ENCODE results near the gene PRRG2.
"Not testable (repeated sequence)": the region's sequence is repeated elsewhere in the genome, so short reads cannot be mapped to it uniquely, and the experiment has no call there.

The PRRG2 gene

GRCh38 chr19:49614096-49614833 is 33.1 kb downstream of the PRRG2 start:
- peak; percentile 17 for DNase-seq

- no peak for DNase-seq
These were observed 34.7 kb downstream of the PRRG2 start for GRCh38 chr19:49615861-49616260.

- DNase-seq: no peak
These were observed 35.4 kb downstream of the PRRG2 start for GRCh38 chr19:49616532-49616931.

- no peak for DNase-seq
These were observed 35.8 kb downstream of the PRRG2 start for GRCh38 chr19:49616945-49617344.

- DNase-seq: not testable (repeated sequence)
These were observed 36.7 kb downstream of the PRRG2 start for GRCh38 chr19:49617860-49618259.

GRCh38 chr19:49624967-49625910 is 44.1 kb downstream of the PRRG2 start:
- DNase-seq: no peak

- no peak for DNase-seq
These were observed 45.1 kb downstream of the PRRG2 start for GRCh38 chr19:49626226-49626625.

GRCh38 chr19:49629659-49630058 is 48.5 kb downstream of the PRRG2 start:
- DNase-seq: no peak

- no peak for DNase-seq
These were observed 50.0 kb downstream of the PRRG2 start for GRCh38 chr19:49631014-49631588.

- no peak for DNase-seq
These were observed 50.6 kb downstream of the PRRG2 start for GRCh38 chr19:49631610-49632192.

- no peak for DNase-seq
These were observed 51.5 kb downstream of the PRRG2 start for GRCh38 chr19:49632576-49632975.

GRCh38 chr19:49633273-49633672 is 52.2 kb downstream of the PRRG2 start:
- DNase-seq: not testable (repeated sequence)

- no peak for DNase-seq
These were observed 54.6 kb downstream of the PRRG2 start for GRCh38 chr19:49635530-49636232.

GRCh38 chr19:49636233-49636932 is 55.3 kb downstream of the PRRG2 start:
- DNase-seq: no peak

GRCh38 chr19:49637821-49638738 is 57.0 kb downstream of the PRRG2 start:
- no peak for DNase-seq

- DNase-seq: no peak
These were observed 58.4 kb downstream of the PRRG2 start for GRCh38 chr19:49639401-49640112.

GRCh38 chr19:49640113-49640898 is 59.2 kb downstream of the PRRG2 start, which contains the start of gene RRAS:
TSS of gene RRAS (minus strand) at chr19:49640143. CDS start at chr19:49640098, 45 bp downstream.
- DNase-seq: peak; percentile 100

All from CD4-positive, alpha-beta T cell treated with Interleukin-12 subunit alpha and Interleukin-12 subunit beta, for 1 hour (primary cell).